ENCODE results near the gene PRPSAP1. TPM values are rescaled to one million over a fixed set of nuclear protein-coding genes. Genes with fewer than 3 reads are reported as not detected.
"Not testable (repeated sequence)": the region's sequence is repeated elsewhere in the genome, so short reads cannot be mapped to it uniquely, and the experiment has no call there.

PRPSAP1 gene
- polyA plus RNA-seq, 4 donors: 66.8 to 92.6 (median 80.1) TPM

DNA sequence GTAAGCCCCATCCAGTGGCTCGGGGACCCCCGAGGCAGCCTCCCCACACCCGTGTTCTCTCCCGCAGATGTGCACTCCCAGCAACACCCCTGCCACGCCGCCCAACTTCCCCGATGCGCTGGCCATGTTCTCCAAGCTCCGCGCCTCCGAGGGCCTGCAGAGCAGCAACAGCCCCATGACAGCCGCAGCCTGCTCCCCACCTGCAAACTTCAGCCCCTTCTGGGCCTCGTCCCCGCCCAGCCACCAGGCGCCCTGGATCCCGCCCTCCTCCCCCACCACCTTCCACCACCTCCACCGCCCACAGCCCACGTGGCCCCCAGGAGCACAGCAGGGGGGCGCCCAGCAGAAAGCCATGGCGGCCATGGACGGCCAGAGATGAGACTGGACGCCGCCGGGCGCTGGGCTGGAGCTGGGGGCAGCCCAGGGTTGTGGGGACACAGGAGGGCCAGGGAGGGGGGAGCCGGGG, 83.6 kb downstream of the PRPSAP1 start:
- DNase-seq (ENCODE audit: low read depth in 4 of 4, low spot score in 3 of 4): no peak

DNA sequence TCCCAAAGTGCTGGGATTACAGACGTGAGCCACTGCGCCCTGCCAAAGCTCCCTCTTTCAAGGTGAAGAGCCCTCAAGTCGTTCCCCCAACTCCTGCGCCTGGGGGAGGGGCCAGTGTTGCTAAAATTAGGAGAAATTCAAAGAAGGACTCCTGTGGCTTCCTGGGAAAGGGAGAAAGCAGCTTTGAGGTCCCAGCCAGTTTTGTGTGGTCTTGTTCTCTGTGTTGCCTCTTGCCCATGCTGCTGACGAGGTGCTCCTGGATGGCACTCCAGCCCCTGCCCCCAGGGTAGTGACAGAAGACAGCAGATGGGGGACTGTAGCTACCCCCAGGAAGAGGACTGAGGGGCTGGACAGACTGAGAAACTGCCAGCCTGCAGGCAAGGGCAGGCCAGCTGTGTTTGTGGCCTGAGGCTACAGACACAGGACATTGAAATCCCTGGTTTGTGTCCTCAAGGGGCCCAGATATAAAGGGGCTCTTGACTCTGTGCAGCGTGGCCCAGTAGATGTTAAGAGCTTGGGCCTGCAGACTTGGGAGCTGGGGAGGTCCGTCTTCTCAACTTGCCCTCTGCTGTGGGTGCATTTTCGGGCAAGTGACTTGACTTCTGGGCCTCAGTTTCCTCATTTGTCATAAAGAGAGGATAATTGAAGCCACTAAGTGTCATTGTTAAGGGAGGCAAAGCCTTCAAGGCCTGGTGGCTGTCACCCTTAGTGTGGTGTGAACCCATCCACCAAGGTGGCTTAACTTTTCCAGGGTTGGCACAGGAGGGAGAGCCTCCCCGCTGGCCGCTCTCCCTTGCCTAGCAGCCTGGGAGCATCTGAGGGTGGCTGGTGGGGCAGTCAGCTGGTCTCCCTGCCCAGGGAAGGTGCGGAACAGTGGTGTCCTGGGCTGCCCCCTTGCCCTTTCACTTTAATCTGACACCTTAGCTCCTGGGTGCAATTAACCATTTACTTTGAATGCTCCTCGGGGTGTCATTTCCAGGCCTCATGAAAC, 84.4 kb downstream of the PRPSAP1 start:
- DNase-seq (ENCODE audit: low read depth in 4 of 4, low spot score in 3 of 4): no peak

DNA sequence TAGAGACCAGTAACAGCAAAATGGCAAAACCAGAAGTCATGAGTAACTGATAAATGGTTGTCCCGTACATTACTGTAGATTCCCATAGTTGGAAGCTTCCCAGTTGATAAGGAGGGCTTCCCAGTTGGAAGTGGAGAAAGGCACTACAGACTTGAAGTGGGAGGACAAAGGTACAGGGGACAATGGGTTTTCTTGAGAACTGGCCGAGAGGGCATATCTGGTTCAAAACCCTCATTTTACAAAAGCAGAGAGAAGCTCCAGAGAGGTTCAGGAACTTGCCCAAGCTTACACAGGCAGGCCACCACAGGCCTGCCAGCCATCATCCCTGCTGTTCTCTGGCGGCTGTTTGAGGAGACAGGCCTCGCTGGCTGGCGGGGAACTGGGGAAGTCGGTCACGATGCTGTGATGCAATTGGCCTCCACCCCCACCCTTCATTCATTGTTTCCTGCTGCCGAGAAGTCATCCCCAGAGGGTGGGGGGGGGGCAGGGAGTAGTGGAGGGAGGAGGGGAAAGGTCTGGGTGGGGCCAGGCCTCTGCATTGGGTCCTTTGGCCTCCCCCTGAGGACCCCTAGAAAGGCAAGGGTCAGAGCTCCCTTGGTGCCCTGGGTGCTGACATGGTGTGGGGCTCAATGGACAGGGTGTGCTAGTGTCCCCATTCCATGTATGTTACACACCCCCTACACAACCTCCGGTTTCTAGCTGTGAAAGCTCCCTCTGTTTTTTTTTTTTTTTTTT, 85.5 kb downstream of the PRPSAP1 start:
- DNase-seq (ENCODE audit: low read depth in 4 of 4, low spot score in 3 of 4): no peak

DNA sequence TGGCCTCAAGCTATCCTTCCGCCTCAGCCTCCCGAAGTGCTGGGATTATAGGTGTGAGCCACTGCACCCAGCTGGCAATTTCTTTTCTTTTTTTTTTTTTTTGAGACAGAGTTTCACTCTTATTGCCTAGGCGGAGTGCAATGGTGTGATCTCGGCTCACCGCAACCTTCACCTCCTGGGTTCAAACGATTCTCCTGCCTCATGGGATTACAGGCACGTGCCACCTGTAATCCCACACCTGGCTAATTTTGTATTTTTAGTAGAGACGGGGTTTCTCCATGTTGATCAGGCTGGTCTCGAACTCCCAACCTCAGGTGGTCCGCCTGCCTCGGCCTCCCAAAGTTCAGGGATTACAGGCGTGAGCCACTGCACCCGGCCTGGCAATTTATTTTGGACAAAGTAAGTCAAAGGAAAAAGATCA, 86.1 kb downstream of the PRPSAP1 start:
- DNase-seq (ENCODE audit: low read depth in 4 of 4, low spot score in 3 of 4): not testable (repeated sequence)

- no peak for DNase-seq (ENCODE audit: low read depth in 4 of 4, low spot score in 3 of 4)
These were observed 86.6 kb downstream of the PRPSAP1 start for GRCh38 chr17:76267051-76267576.

GRCh38 chr17:76266244-76266938, 87.3 kb downstream of the PRPSAP1 start:
- no peak for DNase-seq (ENCODE audit: low read depth in 4 of 4, low spot score in 3 of 4)

DNA sequence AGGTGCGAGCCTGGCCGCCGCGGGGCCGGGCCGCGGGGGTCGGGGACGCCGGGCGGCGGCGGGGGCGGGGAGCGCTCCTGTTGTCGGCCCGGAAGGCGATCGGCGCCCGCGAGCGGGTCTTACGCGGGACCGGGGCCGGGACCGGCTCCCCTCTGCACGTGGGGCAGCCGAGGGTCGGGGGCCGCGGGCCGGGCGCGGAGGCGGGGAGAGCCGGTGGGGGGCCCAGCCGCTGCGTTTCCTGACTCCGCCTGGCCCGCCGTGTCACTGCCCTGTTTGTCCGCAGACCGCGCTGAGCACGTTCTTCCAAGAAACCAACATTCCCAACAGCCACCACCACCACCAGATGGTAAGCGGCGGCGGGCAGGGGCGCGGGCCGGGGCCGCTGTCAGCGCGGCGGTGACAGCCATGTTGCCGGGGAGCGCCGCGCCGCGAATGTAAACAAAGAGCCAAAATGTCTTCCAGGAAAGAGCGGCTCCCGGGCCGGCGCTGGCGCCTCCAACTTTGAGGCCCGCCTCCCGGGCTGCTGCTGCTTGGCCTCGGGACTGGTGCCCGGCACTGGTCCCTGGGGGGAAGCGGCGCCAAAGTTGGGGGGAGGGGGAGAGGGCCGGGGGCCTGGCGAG, 88.0 kb downstream of the PRPSAP1 start:
- no peak for DNase-seq (ENCODE audit: low read depth in 4 of 4, low spot score in 3 of 4)

- DNase-seq (ENCODE audit: low read depth in 4 of 4, low spot score in 3 of 4): peak; percentile 91 to 96 (median 95)
These were observed 88.7 kb downstream of the PRPSAP1 start, which contains the start of gene UBALD2 for GRCh38 chr17:76264755-76265623. Gene UBALD2 (plus strand): TSS chr17:76265348. CDS start chr17:76265506, 158 bp downstream.

DNA sequence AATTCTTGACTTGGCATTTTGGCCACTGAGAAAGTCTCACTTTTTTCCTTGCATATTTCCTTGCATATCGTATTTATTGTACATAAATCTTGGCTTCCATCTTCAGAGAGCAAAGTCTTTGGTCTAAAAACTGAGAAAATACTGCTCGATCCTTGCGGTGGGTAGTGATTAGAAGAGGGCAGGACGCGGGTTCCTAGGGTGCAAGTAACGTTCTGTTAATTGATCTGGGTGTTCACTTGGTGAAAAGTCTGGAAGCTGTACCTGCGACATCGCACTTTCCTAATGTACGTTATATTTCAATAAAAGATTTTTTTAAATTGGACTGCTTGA, 89.3 kb downstream of the PRPSAP1 start:
- DNase-seq (ENCODE audit: low read depth in 4 of 4, low spot score in 3 of 4): no peak

- DNase-seq (ENCODE audit: low read depth in 4 of 4, low spot score in 3 of 4): no peak
These were observed 89.8 kb downstream of the PRPSAP1 start for GRCh38 chr17:76263896-76264295.

DNA sequence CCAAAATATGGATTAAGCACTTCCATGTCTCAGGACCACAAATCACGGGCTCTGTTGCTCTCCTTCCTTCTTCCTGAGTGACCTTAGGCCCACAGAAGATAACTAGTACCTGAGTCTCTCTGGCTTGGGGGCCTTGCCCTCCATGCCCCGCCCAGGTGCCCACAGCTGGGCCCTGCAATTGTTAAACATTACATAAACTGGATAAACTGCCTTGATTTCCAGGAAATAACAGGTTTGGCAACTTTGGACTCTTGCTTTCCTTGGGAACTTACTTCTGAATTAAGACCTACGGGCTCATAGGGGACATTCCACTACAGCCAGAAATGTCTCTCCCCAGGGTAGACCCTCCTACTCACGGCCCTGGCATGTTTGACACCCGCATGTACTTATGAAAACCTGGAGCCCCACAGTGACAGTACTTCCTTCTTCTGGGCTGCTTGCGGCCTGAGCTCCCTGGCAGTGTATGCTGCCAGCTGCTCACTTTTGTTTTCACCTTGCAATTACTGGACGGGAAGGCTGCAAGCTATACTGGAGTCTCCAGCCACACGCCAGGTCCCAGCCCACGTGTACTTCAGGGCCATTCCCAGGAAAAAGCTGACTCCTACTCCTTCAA, 90.9 kb downstream of the PRPSAP1 start:
- DNase-seq (ENCODE audit: low read depth in 4 of 4, low spot score in 3 of 4): peak in 1 of 4 donors; percentile 69

- DNase-seq (ENCODE audit: low read depth in 4 of 4, low spot score in 3 of 4): no peak
These were observed 92.1 kb downstream of the PRPSAP1 start for GRCh38 chr17:76261421-76262215.

DNA sequence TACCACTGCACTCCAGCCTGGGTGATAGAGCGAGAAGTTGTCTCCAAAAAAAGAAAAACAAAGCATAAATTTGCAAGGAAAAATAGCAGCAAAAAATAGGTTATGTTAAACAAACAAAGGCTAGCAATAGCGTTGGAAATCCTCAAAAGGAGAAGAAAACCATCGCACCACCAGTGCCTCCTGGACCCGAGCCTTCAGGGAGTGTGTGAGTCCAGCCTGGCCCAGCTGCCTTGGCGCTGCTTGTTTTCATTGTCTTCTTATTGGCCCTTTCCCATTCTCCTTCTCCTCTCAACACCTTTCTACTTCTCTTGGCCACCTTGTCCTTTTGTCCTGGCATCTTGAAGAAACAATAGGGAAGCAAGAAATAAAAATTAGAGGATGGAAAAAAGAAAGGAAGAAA, 93.0 kb downstream of the PRPSAP1 start:
- DNase-seq (ENCODE audit: low read depth in 4 of 4, low spot score in 3 of 4): no peak

DNA sequence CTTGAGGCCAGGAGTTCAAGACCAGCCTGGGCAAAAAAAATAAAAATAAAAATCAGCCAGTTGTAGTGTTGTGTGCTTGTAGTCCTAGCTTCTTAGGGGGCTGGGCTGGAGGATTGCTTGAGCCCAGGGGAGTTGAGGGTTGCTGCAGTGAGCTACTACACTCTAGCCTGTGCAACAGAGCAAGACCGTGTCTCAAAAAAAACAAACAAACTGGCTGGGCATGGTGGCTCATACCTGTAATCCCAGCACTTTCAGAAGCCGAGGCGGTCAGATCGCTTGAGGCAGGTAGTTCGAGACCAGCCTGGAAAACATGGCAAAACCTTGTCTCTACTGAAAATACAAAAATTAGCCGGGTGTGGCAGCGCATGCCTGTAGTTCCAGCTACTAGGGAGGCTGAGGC, 93.5 kb downstream of the PRPSAP1 start:
- DNase-seq (ENCODE audit: low read depth in 4 of 4, low spot score in 3 of 4): no peak

Data from left renal pelvis (tissue), 4 donors.